RKO (cell line): ENCODE data around the gene KIF24.
"Not testable (repeated sequence)": the region's sequence is repeated elsewhere in the genome, so short reads cannot be mapped to it uniquely, and the experiment has no call there.

Experiments used
- DNase-seq: peaks from one replicate; pipeline ENCODE4 v3.0.0-alpha.2; 2016; ENCODE audit warnings: low spot score

Gene KIF24

DNA sequence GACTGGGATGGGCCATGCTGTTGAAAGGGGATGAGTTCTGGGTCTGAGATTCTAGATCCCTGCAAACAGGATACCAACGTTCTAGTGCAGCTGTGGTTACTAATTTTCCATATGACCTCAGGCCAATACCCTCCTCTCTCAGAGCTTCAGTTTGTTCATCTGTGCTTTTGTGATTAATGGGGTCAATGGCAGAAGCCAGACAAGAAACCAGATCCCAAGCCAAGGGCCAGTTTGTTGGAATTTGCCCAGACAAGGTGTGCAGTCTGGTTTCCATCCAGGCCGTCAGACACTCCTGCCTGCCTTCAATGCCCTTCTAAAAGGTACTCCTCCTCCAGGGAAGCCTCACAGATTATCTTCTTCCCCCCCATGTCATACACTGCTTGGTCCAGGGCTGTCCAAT is 36.2 kb upstream of the KIF24 start:
- DNase-seq, result no peak

DNA sequence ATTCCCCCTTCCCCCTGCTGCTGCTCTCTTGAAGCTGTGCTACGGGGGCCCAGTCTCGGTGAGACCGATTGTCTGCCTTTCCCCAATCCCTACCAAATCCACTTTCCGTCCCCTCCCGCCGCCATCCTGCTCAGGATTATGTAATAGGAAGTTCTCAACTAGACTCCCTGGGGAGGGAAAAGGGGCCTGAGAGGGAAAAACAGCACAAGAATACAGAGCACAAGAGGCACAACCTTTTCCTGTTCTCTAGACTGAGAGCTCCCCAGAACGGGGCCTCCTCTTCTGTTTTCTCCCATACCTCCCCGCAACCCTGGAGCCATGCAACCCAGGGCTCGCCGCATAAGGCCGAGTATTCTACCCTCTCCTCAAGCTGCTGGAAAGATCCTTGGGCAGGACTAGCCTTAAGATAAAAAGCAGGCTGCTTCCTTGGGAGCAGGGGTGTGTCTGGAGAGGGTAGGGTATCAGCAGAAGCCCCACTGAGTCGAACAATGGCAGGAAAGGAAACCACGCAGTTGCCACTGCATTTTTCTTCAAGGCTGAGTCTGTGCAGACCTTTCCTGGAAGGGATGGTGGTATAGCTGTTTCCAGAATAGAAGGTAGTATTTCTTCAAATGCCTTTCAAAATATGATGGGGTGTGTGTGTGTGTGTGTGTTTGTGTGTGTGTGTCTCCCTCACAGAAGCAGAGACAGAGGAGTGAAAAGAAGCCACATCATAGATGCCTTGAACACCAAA is 34.7 kb upstream of the KIF24 start:
- no peak for DNase-seq

DNA sequence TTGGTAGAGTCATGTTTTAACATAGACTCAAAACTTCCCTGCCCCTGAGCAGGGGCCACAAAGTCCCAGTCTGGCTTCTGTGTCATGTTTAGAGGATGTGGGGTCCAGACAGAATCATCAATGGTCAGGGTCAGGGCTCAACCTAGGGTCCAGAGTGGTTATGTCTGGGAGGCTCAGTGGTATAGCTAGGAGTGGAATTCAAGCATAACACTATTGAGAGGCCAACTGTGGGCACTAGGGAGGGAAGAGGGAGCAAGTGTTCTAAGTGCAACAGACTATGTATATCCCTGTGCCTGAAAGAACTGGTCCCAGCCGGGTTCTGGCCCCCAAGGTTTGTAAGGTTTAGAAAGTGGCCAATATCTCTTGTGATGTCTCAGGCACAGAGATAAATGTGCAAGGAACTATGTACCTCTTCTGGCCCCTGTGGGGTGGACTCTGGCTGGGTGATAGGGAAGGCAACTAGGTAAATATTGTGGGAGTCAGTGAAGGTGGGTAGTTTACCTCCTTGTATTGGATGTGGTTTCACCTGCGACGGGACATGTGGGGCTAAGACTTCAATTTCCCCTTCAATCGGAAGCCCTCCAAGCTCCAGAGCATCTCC is 33.6 kb upstream of the KIF24 start:
- DNase-seq, result no peak

DNA sequence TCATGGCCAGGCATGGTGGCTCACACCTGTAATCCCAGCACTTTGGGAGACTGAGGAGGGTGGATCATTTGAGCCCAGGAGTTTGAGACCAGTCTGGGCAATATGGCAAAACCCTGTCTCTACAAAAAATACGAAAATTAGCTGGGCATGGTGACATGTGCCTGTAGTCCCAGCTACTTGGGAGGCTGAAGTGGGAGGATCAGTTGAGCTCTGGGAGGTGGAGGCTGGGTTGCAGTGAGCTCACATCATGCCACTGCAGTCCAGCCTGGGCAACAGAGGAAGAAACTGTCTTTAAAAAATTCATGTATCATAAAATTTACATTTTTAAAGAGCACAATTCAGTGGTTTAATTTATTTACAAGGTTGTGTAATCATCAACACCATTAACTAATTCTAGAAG is 23.9 kb upstream of the KIF24 start:
- DNase-seq, result not testable (repeated sequence)

DNA sequence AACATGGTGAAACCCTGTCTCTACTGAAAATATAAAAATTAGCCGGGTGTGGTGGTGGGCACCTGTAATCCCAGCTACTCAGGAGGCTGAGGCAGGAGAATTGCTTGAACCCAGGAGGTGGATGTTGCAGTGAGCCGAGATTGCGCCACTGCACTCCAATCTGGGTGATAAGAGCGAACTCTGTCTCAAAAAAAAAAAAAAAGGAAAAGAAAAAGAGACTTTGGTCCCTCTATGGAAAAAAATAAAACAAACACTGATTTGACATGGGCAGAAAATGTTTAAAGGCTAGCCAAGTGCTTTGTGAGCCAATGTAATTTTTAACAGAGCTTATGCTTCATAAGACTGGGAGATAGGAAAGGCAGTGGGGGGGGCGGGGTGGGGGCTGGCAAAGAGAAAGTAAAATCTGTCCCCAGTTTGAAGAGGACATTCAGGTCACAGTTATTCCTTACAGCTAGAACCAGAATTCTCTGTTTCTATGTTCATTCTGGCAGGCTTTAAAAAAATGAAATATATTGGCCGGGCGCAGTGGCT is 23.1 kb upstream of the KIF24 start:
- DNase-seq, result not testable (repeated sequence)

DNA sequence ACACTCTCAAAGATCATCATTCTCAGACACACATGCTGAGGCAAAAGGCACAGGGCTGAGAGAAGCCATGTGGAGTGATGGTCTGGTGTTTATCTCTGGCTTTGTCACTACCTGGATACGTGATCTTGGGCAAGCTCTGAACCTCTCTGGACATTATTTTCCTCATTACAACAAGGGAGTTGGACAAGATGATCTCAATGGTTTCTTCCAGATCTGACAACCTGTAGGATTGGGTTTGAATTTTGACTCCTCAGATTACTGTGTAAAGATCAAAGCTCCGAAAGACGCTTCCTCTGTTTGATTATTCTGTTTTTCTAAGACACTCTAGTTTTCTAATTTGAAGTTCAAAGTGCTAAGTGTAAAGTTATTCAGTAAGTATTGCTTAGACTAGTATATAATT is 20.3 kb upstream of the KIF24 start:
- DNase-seq, result no peak

DNA sequence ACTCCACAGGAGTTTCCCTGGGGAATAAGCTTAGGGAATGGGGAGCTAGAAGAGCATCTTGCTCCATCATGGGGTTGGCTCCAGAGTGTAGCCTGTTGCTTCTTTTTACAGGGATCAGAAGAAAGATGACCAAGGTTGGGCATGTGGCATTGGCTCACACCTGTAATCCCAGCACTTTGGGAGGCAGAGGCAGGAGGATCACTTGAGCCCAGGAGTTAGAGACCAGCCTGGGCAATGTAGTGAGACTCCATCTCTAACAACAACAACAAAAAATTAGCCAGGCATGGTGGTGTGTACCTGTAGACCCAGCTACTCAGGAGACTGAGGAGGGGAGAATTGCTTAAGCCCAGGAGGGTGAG is 18.7 kb upstream of the KIF24 start:
- DNase-seq, result no peak

DNA sequence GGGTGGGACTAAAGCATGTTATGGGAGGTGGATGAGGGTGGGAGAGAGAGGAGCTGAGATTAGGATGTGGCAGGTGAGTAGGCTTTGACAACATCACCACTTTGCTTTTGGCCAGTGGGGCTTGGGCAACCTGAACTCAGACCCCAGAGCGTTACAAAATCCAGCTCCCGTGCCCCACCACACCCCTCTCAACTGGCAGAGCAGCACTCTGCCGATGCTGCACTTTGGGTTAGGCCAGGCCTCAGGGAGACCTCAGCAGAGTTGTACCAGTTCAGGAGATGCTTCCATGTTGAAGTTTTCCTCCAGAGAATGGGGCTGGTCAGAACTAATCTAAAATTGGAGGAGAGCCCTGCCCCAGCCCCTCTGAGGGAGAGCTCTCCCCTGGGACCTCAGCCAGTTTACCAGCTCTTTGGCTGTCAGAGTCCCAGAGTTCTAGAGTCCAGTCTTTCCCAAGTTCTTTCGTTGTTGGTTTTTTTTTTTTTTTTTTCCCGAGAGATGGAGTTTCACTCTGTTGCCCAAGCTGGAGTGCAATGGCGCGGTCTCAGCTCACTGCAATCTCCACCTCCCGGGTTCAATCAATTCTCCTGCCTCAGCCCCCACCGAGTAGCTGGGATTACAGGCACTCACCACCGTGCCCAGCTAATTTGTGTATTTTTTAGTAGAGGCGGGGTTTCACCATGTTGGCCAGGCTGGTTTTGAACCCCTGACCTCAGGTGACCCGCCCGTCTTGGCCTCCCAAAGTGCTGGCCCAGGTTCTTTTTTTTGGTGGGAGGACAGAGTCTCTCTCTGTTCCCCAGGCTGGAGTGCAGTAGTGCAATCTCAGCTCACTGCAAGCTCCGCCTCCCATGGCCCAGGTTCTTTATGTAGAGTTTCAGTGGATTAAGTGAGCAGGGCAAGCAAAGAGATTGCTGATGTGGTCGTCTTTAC is 18.1 kb upstream of the KIF24 start:
- DNase-seq, result no peak

DNA sequence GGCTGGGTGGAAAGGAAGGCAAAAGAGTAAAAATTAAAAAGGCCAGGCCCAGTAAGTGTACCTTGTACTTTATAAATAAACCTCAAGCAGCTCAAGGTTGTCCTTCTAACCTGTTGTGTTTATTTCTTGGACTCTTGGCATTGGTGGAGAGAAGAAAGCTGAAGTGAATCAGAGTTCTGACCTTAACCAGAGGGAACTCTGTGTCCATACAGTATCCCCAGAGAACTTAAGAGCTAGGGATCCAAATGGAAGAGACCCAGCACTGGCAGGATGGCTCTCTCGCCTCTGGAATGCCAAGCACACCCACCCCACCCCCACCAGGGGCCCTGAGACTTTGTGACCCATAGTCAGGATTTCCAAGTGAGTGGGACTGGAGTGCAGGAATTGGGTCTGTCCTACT is 14.5 kb upstream of the KIF24 start:
- no peak for DNase-seq

DNA sequence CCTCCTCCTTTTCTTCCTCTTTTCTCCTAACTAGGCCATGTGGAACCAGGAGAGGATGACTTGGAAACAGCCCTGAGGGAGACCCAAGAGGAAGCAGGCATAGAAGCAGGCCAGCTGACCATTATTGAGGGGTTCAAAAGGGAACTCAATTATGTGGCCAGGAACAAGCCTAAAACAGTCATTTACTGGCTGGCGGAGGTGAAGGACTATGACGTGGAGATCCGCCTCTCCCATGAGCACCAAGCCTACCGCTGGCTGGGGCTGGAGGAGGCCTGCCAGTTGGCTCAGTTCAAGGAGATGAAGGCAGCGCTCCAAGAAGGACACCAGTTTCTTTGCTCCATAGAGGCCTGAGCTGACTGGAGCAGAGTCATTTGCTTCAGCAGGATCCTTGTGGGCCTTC is 14.0 kb upstream of the KIF24 start:
- no peak for DNase-seq

DNA sequence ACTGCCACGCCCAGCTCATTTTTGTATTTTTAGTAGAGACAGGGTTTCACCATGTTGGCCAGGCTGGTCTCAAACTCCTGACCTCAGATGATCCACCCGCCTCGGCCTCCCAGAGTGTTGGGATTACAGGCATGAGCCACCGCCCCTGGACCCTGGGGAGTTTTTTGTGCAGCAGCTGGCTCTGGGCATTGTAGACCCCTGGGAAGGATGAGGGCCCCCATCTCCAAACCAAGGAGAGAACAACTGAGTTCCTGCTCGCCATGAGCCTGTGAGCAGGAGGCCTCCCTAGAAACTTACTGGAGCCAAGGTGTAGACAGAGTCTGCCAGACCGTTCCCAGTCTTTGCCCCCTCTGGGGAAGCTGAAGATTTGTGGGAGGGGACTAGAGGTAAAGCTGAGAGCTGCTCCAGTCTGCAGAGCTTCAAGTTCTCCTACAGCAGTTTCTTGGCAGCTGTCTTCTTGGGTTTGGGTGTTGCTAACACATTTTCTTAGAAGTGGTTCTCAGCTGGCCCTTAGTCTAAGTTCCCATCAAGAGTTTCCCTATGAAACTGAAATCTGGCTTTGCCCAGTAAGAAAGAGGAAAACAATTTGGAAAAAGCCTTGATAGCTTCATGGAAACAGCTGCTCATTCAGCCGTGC is 12.7 kb upstream of the KIF24 start:
- no peak for DNase-seq

DNA sequence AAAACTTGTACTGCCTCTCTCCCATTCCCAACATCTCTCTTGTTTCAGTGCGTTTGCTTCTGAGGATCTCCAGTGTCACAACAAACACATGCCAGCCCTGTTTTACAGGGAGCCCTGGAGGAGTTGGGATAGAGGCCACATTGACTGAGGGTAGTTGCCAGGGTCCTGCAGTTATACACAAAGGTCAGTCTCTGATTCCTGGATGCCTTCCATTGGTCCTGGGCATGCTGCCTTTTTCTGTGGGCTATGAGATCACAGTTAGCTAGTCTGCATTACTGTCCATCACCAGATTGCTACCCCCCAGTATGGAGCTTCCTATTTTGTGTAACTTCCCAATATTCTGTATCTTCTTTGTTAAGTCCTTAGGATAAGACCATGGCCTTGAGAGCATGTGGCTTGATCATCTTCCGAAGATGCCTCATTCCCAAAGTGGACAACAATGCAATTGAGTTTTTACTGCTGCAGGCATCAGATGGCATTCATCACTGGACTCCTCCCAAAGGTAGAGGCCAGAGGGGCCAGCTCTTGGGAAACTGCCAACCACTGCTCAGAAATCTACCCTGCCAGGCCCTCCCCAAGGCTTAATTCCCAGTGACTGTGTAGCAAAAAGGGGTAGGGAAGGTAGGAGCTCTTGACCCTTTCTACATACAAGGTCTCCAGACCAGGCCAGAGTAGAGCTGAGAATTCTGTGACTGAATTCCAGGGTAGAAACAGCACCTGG is 9.8 kb upstream of the KIF24 start:
- no peak for DNase-seq

DNA sequence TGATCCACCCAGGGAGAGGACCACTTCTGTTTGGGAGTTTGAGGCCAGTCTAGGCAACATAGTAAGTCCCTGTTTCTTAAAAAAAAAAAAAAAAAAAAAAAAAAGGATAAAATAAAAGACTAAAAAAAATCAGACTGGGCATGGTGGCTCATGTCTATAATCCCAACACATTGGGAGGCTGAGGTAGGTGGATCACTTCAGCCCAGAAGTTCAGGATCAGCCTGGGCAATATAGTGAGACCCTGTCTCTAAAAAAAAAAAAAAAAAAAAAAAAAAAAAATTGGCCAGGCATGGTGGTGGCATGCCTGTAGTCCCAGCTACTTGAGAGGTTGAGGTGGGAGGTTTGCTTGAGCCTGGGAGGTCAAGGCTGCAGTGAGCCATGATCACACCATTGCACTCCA is 9.0 kb upstream of the KIF24 start:
- DNase-seq, result not testable (repeated sequence)

DNA sequence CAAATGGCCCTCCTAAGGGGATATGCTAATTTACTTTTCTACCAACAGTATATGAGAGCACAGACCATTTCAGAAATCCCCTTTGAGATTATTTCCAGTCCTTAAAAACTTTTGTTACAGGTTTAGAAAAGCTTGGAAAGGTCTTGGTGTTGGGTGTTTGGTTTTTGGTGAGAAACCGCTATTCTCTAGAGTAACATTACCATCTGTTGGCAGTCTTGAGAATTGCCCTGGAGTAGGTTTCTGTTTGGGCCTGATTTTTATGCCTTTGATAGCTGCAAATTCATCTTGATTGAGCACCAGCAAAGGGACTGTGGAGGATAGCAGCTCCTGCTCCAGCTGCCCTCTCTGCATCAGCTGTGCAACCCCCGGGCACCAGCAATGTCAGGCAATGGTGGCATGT is 8.3 kb upstream of the KIF24 start:
- no peak for DNase-seq

DNA sequence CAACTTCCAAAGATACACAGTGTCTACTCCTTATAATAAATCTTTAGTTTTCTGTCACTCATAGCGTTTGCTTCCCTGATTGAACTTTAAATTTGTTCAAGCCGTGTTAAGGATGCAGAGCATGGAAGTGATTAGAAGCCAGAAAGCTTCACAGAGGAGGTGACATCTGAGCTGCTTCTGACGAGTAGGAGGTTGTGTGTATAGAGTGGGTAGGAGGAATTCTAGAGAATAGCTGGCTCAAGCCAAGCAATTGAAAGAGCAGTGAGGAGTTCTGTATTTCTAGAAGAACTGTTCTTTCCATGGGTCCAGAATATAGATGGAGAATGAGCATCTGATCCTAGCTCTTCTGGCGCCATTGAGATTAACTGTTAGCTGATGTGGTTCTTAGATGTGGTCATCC is 6.3 kb upstream of the KIF24 start:
- DNase-seq, result no peak

DNA sequence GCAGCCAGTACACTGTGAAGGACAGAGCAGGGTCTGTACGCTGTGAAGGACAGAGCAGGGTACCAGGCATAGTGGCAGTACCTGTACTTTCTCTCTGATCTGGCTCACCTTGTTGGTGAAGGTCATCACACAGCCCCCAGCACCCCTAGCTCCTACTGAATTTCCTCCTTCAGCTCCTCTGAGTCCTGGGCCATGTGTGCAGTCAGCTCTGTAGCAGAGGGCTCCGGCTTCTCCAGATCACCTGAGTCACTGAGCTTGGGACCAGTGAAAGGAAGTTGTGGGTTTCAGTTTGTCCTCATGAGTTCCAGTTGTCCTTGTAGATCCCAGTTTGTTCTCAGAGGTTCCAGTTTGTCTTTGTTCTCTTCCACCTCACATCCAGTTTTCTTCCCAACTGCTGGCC is 5.8 kb upstream of the KIF24 start:
- no peak for DNase-seq

DNA sequence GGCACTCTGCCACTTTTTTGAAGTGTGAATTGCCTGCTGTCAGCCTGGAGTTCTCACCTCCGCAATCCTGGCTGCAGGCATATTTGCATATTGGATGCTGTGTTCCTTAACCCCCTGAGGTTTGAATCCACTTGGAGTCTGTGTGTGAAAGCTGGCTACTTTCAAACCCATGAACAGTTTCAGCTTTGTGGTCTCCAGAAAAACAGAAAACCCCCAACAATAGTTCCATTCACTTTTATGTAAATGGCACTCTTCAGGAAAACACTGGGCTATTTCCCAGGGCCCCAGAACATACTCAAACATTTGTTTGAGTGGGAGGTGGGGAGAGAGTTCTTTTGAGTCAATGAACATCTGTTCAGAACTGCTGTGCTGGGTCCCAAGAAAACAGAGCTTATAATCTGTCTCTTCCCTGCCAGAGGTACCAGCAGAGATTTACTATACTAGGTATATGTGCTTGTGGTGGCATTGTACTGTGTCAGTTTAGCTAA is 5.3 kb upstream of the KIF24 start:
- no peak for DNase-seq

DNA sequence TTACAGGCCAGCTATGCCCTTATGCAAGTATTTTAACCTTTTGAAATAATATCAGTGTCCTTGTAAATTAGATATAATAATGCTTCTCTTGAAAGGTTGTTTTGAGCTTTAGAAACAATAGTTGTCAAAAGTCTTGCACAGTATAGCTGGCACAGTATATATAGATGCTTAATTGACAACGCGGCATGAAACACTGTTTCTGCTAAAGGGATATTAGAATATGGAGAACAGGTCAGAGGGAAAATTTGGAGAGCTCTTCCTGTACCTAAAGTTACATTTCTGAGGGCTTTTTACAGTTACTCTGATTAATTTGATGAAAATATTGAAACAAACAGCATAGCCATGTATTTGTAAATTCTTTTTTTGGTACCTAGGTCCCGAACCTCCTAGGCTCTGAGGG is 4.8 kb upstream of the KIF24 start:
- DNase-seq, result no peak

DNA sequence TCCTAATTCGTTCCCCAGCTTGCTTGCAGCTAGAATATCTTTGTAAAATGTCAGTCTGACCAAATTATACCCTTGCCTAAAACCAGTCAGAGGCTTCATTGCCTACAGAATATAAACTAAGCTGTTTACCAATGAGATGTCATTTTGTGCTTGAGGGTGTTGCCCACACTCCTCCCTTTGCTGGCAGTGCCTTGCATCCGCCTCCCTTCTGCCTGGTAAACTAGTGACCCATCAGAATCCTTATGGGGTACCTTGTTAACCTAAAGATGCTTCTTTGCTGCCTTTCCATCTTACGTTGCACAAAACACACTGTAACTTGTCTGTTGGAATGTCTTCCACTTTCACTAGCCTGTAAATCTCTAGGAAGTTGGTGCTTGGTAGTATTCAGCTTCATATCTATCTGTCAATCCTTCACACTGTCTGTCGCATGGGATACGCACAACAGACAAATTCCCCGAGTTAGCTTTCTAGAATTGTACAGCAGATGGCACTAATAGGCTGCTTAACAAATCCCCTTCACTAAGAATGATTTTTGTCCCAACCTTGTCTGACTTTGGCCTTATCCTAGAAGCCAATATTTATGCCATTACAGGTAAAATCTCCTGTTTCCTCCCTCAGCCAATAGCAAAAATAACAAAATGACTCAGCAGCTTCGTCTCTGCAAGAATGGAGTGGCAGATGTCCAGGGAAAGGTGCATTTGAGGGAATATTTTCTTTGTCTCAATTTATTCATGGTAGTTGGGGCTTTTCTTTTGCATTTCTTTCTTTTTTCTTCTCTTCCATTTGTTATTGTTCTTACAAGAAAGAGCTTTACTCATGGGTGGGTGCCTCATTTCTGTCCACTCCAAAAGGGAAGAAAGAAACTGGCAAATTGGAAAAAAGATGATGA is 3.3 kb upstream of the KIF24 start:
- DNase-seq, result peak; percentile 68

DNA sequence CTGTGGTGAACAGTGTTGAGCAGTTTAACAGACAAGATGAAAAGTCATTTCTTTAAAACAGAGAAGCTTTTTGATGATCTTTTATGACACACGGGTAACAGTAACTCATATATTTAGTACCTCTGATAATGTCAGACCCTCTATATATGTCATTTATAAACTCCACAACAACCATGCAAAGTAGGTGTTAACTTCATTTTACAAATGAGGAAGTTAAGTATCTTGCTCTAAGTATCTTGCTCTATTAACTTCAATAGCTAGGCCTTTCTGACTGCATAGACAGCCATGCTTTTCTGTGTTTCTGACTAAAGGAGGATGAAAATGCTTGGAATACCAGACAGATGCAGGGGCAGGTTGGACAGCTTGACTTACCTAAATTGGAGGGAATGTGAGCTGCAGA is 2.1 kb upstream of the KIF24 start:
- no peak for DNase-seq
